Natural killer cell (primary cell): ENCODE data around the gene PRDM9. TPM values are rescaled to one million over a fixed set of nuclear protein-coding genes. Genes with fewer than 3 reads are reported as not detected.

Experiments used
- ATAC-seq, 3 donors: fragments of 150-1000 bp in 2 of 3; fragments of 200-7000 bp in 1 of 3; cut with Tn5 transposase; 1 replicate in 1 of 3; 2 replicates in 2 of 3; pipeline ENCODE4 v1.10.0; 2021; ENCODE audit warnings: mild to moderate bottlenecking in 2 of 3, moderate library complexity in 2 of 3
- DNase-seq, 2 donors: peaks; one replicate each; pipeline versions ENCODE4 v3.0.0 to v3.0.0-alpha.2; 2013 to 2021; ENCODE audit warnings: mixed read lengths in 1 of 2
- H3K27ac ChIP-seq: one replicate; pipeline ENCODE4 v1.5.1; 2013; ENCODE audit warnings: mild to moderate bottlenecking, low read length
- H3K27me3 ChIP-seq: one replicate; pipeline ENCODE4 v1.6.1; 2013; ENCODE audit warnings: low read length; ENCODE audit not compliant: control insufficient read depth, insufficient read depth
- H3K36me3 ChIP-seq: one replicate; pipeline ENCODE4 v1.6.1; 2013; ENCODE audit warnings: low read length; ENCODE audit not compliant: control insufficient read depth, insufficient read depth
- H3K4me1 ChIP-seq: one replicate; pipeline ENCODE4 v1.6.1; 2013; ENCODE audit warnings: low read length; ENCODE audit not compliant: control insufficient read depth, insufficient read depth
- H3K4me3 ChIP-seq: one replicate; pipeline ENCODE4 v1.5.1; 2013; ENCODE audit warnings: low read length
- H3K9me3 ChIP-seq: one replicate; pipeline ENCODE4 v1.6.1; 2013; ENCODE audit warnings: low read length; ENCODE audit not compliant: control insufficient read depth, insufficient read depth
- H3K27ac Mint-ChIP-seq, 2 donors: one replicate each; pipeline ENCODE4 v1.8.0; 2022; ENCODE audit warnings: mild to moderate bottlenecking in 2 of 2, mixed read lengths in 2 of 2, moderate library complexity in 1 of 2
- H3K27me3 Mint-ChIP-seq, 2 donors: one replicate each; pipeline ENCODE4 v1.8.0; 2022; ENCODE audit warnings: low read depth in 2 of 2, mixed read lengths in 2 of 2
- H3K36me3 Mint-ChIP-seq: one replicate; pipeline ENCODE4 v1.8.0; 2022; ENCODE audit warnings: mixed read lengths
- H3K4me1 Mint-ChIP-seq, 2 donors: one replicate each; pipeline ENCODE4 v1.8.0; 2022; ENCODE audit warnings: mixed read lengths in 2 of 2
- H3K4me3 Mint-ChIP-seq: one replicate; pipeline ENCODE4 v1.8.0; 2022; ENCODE audit warnings: mild to moderate bottlenecking, moderate library complexity, mixed read lengths
- H3K9me3 Mint-ChIP-seq, 2 donors: one replicate each; pipeline ENCODE4 v1.8.0; 2022; ENCODE audit warnings: mixed read lengths in 2 of 2
- WGBS: methylation state at CpG from one replicate; pipeline ENCODE4 v1.1.7; 2013; ENCODE audit warnings: missing lambda C conversion rate; ENCODE audit not compliant: insufficient coverage; 5-methylcytosine and 5-hydroxymethylcytosine counted together
- intact Hi-C: fragments of 100-400 bp; cut with micrococcal nuclease; formaldehyde crosslinking; loops from one replicate; pipeline ENCODE4 v1.14.2; 2022
- total RNA-seq, 4 donors: library from RNA; stranded (reverse); fragments of 120-200 nt in 1 of 4; gene quantifications; one replicate each; pipeline versions ENCODE4 v1.2.3 to v1.2.4, GENCODE V29; 2013 to 2022
- TF ChIP-seq, protein P1 (sequence below): fragments of 200-600 bp; IDR thresholded peaks from one replicate; pipeline ENCODE4 v1.8.0; 2022; ENCODE audit warnings: antibody characterized with exemption

Gene PRDM9
- total RNA-seq, 3 donors from 2014 or later (not counting 1 experiment from before 2014, with no cell fraction given), result not detected

DNA sequence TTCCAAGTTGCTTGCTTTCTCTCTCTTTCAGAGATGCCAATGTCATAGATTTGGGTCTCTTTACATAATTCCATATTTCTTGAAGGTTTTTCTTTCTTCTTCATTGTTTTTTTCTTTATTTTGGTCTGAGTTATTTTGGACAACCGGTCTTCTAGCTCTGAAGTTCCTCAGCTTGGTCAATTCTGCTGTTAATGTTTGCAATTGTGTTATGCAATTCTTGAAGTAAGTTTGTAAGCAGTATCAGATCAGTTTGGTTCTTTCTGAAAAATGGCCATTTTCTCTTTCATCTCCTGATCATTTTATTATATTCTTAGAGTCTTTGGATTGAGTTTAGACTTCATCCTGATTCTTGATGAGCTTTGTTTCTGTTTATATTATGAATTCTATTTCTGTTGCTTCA is 16.4 kb upstream of the PRDM9 start:
- H3K27ac ChIP-seq, result no peak overlapping the region
- Mint-ChIP-seq H3K4me1 (no peaks in the 10 kb centered on the region), H3K27me3 (no peaks in the 10 kb centered on the region), H3K27ac (no peak overlapping the region), H3K36me3 (peaks cover 27% of the 10 kb centered on the region), H3K9me3 (peaks cover 26 to 27% of the 10 kb centered on the region in 2 donors), H3K4me3 (no peak overlapping the region)
- TF ChIP-seq, protein P1, sequence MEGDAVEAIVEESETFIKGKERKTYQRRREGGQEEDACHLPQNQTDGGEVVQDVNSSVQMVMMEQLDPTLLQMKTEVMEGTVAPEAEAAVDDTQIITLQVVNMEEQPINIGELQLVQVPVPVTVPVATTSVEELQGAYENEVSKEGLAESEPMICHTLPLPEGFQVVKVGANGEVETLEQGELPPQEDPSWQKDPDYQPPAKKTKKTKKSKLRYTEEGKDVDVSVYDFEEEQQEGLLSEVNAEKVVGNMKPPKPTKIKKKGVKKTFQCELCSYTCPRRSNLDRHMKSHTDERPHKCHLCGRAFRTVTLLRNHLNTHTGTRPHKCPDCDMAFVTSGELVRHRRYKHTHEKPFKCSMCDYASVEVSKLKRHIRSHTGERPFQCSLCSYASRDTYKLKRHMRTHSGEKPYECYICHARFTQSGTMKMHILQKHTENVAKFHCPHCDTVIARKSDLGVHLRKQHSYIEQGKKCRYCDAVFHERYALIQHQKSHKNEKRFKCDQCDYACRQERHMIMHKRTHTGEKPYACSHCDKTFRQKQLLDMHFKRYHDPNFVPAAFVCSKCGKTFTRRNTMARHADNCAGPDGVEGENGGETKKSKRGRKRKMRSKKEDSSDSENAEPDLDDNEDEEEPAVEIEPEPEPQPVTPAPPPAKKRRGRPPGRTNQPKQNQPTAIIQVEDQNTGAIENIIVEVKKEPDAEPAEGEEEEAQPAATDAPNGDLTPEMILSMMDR, result no peak
- 86% methylated on average over 1 of the region's 1 CpG for WGBS
- DNase-seq (no peak), ATAC-seq (no peak)
- peaks cover 12% of the 10 kb centered on the region for H3K9me3 ChIP-seq
- no peaks in the 10 kb centered on the region for H3K4me1 ChIP-seq
- H3K27me3 ChIP-seq, result no peaks in the 10 kb centered on the region
- no peak overlapping the region for H3K4me3 ChIP-seq
- intact Hi-C loops, result no loop called here
- H3K36me3 ChIP-seq, result no peaks in the 10 kb centered on the region

DNA sequence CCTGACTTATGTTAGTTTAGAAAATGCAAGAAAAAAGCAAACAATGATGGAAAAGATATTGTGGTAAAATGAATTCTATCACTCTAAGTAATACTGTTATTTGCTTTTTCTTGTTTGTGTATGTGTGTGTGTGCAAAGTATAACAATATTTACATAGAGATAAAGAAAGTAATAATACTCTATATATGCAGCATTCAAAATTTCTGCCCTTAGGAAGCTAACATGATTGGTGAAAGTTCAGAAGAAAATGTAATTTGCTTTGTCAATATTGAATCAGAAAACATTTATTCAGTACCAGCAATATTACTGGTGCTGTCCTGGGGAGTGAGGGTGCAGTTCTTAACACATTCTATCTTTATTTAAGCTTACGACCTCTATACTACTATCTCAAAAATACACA is 12.9 kb upstream of the PRDM9 start:
- Histone ChIP-seq H3K4me1 (no peaks in the 10 kb centered on the region), H3K36me3 (no peaks in the 10 kb centered on the region), H3K9me3 (peaks cover 12% of the 10 kb centered on the region), H3K27me3 (no peaks in the 10 kb centered on the region), H3K27ac (no peak overlapping the region), H3K4me3 (no peak overlapping the region)
- ATAC-seq, result no peak
- Mint-ChIP-seq H3K9me3 (peaks cover 18 to 22% of the 10 kb centered on the region in 2 donors), H3K27me3 (no peaks in the 10 kb centered on the region), H3K4me3 (no peak overlapping the region), H3K4me1 (no peaks in the 10 kb centered on the region), H3K36me3 (peaks cover 16% of the 10 kb centered on the region), H3K27ac (no peak overlapping the region)
- no peak for DNase-seq
- TF ChIP-seq, protein P1, result no peak
- WGBS, result no CpG with 5 or more reads among the region's 1 CpG
- intact Hi-C loops, result no loop called here

- H3K36me3 ChIP-seq, result no peaks in the 10 kb centered on the region
- peaks cover 10% of the 10 kb centered on the region for H3K9me3 ChIP-seq
- Mint-ChIP-seq H3K9me3 (peaks cover 7 to 12% of the 10 kb centered on the region in 2 donors), H3K36me3 (peaks cover 5% of the 10 kb centered on the region), H3K4me3 (no peak overlapping the region), H3K27me3 (no peaks in the 10 kb centered on the region), H3K27ac (no peak overlapping the region), H3K4me1 (no peaks in the 10 kb centered on the region)
- H3K4me1 ChIP-seq, result no peaks in the 10 kb centered on the region
- no peak overlapping the region for H3K4me3 ChIP-seq
- no peaks in the 10 kb centered on the region for H3K27me3 ChIP-seq
- intact Hi-C loops, result no loop called here
- DNase-seq (no peak), ATAC-seq (no peak)
- H3K27ac ChIP-seq, result no peak overlapping the region
- TF ChIP-seq, protein P1, result no peak
- WGBS, result no CpG with 5 or more reads among the region's 1 CpG
Observed at GRCh38 chr5:23496576-23496975, 10.8 kb upstream of the PRDM9 start.
